Parathyroid adenoma (tissue), 2 donors: ENCODE results near the gene ASB17.

ENCODE experiments used
- H2AFZ ChIP-seq: fragments of 300-600 bp; sonication (generic); one replicate; pipeline ENCODE4 v1.7.0; 2017; ENCODE audit warnings: antibody characterized with exemption, mild to moderate bottlenecking
- H3K27ac ChIP-seq: fragments of 300-600 bp; sonication (generic); one replicate; pipeline ENCODE4 v1.7.0; 2017
- H3K27me3 ChIP-seq: fragments of 300-600 bp; sonication (generic); one replicate; pipeline ENCODE4 v1.7.0; 2017; ENCODE audit warnings: low read length; ENCODE audit not compliant: control insufficient read depth, insufficient read depth
- H3K36me3 ChIP-seq: fragments of 300-600 bp; sonication (generic); one replicate; pipeline ENCODE4 v1.7.0; 2017; ENCODE audit warnings: low read length; ENCODE audit not compliant: control insufficient read depth, insufficient read depth
- H3K4me1 ChIP-seq: fragments of 300-600 bp; sonication (generic); one replicate; pipeline ENCODE4 v1.7.0; 2017; ENCODE audit warnings: control low read depth
- H3K4me2 ChIP-seq: fragments of 300-600 bp; sonication (generic); one replicate; pipeline ENCODE4 v1.7.0; 2017; ENCODE audit warnings: low read length
- H3K4me3 ChIP-seq: fragments of 300-600 bp; sonication (generic); one replicate; pipeline ENCODE4 v1.7.0; 2017; ENCODE audit warnings: low read depth, low read length
- H3K79me2 ChIP-seq: fragments of 300-600 bp; sonication (generic); one replicate; pipeline ENCODE4 v1.7.0; 2017; ENCODE audit warnings: control low read depth
- H3K9ac ChIP-seq: fragments of 300-600 bp; sonication (generic); one replicate; pipeline ENCODE4 v1.7.0; 2017; ENCODE audit warnings: mild to moderate bottlenecking
- H3K9me3 ChIP-seq: fragments of 300-600 bp; sonication (generic); one replicate; pipeline ENCODE4 v1.7.0; 2017; ENCODE audit warnings: low read length; ENCODE audit not compliant: control insufficient read depth
- TF ChIP-seq, protein P1 (sequence below): fragments of 300-600 bp; sonication (generic); IDR thresholded peaks from one replicate; pipeline ENCODE4 v1.7.0; 2017; ENCODE audit warnings: antibody characterized with exemption, mild to moderate bottlenecking
- donor health status: primary hyperparathyroidism.

Gene ASB17

DNA sequence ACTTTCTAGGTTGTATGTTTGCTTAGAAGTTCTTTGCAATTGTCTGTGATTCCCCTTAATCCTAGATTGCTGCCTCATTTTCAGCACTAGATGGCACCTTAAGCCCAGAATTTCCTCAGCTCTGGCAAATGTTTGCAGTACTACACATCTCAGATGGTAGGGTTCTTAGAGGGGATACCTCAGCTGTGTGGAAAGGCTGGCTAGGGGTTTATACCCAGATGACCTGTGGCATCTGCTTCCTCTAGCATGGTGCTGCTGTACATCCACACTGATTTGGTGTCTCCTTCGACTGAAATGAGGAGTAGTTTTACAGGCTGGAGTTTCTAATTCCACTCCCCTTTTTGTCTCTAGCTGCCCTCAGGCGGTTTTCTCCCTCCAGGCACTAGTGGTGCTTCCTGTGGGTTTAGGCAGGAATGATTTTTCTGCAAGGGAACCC lies 23.5 kb downstream of the ASB17 start:
- Histone ChIP-seq H2AFZ (no peak overlapping the region), H3K9me3 (no peaks in the 10 kb centered on the region), H3K4me2 (no peak overlapping the region), H3K79me2 (no peaks in the 10 kb centered on the region), H3K4me3 (no peak overlapping the region), H3K4me1 (no peaks in the 10 kb centered on the region), H3K27me3 (no peaks in the 10 kb centered on the region), H3K36me3 (no peaks in the 10 kb centered on the region), H3K27ac (no peak overlapping the region), H3K9ac (no peak overlapping the region)
- TF ChIP-seq, protein P1, sequence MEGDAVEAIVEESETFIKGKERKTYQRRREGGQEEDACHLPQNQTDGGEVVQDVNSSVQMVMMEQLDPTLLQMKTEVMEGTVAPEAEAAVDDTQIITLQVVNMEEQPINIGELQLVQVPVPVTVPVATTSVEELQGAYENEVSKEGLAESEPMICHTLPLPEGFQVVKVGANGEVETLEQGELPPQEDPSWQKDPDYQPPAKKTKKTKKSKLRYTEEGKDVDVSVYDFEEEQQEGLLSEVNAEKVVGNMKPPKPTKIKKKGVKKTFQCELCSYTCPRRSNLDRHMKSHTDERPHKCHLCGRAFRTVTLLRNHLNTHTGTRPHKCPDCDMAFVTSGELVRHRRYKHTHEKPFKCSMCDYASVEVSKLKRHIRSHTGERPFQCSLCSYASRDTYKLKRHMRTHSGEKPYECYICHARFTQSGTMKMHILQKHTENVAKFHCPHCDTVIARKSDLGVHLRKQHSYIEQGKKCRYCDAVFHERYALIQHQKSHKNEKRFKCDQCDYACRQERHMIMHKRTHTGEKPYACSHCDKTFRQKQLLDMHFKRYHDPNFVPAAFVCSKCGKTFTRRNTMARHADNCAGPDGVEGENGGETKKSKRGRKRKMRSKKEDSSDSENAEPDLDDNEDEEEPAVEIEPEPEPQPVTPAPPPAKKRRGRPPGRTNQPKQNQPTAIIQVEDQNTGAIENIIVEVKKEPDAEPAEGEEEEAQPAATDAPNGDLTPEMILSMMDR = no peak

DNA sequence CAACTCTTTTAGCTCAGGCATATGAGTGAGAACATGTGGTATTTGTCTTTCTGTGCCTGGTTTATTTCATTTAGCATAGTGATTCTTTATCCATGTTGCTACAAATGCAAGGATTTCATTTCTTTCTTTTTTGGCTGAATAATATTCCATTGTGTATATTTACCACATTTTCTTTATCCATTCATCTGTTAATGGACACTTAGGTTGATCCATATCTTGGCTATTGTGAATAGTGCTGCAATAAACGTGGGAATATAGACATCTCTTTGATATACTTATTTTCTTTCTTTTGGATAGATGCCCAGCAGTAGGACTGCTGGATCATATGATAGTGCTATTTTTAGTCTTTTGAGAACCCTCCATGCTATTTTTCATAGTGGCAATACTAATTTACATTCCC lies 30.8 kb downstream of the ASB17 start:
- H3K27me3 ChIP-seq = no peaks in the 10 kb centered on the region
- no peak overlapping the region for H3K4me2 ChIP-seq
- no peaks in the 10 kb centered on the region for H3K9me3 ChIP-seq
- H3K36me3 ChIP-seq = no peaks in the 10 kb centered on the region
- no peak overlapping the region for H2AFZ ChIP-seq
- no peak overlapping the region for H3K9ac ChIP-seq
- TF ChIP-seq, protein P1 = no peak
- H3K4me1 ChIP-seq = no peaks in the 10 kb centered on the region
- no peak overlapping the region for H3K27ac ChIP-seq
- H3K4me3 ChIP-seq = no peak overlapping the region
- no peaks in the 10 kb centered on the region for H3K79me2 ChIP-seq

DNA sequence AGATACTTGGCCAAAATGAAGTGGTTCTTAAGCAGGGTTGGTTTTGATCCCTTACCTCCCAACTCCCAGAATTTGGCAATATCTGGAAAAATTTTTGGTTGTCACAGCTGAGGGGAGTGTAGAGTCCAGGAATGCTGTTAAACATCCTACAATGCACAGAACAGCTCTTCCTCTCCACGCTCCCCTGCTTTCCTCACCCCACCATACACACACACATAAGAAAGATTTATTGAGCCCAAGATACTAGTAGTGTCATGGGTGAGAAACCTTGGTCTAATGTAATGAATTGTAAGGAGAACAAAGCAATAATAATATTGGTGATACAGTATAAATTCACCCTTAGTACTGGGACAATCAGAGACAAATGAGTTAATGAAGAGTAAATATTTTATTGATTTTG lies 47.8 kb downstream of the ASB17 start:
- TF ChIP-seq, protein P1 = no peak
- Histone ChIP-seq H3K27me3 (no peaks in the 10 kb centered on the region), H2AFZ (no peak overlapping the region), H3K27ac (no peak overlapping the region), H3K4me1 (no peaks in the 10 kb centered on the region), H3K9ac (no peak overlapping the region), H3K79me2 (no peaks in the 10 kb centered on the region), H3K36me3 (no peaks in the 10 kb centered on the region), H3K4me2 (no peak overlapping the region), H3K4me3 (no peak overlapping the region), H3K9me3 (no peaks in the 10 kb centered on the region)

DNA sequence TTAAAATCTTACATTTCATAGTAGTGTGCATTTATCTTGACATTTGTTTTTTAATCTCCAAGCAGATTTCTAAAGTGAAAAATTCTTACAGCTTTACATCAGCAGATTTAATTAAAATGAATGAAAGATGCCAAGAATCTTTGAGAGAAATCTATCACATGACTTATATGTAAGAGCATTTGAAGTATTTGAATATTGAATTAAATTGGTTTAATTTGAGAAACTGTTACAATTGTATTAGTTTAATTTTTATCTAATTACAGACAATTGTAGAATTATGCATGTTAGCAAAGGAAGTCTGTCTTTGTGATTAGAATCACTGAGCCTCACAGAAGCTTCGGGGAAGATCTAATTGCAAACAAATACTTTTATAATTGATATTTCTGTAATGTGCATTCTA lies 52.2 kb downstream of the ASB17 start:
- no peaks in the 10 kb centered on the region for H3K79me2 ChIP-seq
- no peaks in the 10 kb centered on the region for H3K36me3 ChIP-seq
- no peak overlapping the region for H3K27ac ChIP-seq
- no peak overlapping the region for H3K9ac ChIP-seq
- H2AFZ ChIP-seq = no peak overlapping the region
- no peaks in the 10 kb centered on the region for H3K4me1 ChIP-seq
- no peaks in the 10 kb centered on the region for H3K9me3 ChIP-seq
- H3K27me3 ChIP-seq = no peaks in the 10 kb centered on the region
- H3K4me2 ChIP-seq = no peak overlapping the region
- TF ChIP-seq, protein P1 = no peak
- no peak overlapping the region for H3K4me3 ChIP-seq

DNA sequence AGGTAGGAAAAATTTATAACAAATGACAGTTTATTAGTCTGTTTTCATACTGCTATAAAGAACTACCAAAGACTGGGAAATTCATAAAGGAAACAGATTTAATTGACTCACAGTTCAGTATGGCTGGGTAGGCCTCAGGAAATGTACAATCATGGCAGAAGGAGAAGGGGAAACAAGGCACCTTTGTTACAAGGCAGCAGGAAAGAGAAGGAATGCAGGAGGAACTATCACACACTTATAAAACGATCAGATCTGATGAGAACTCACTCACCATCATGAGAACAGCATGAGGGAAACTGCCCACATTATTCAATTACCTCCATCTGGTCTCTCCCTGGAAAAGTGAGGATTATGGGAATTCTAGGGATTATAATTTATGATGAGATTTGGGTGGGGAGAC lies 61.3 kb downstream of the ASB17 start:
- H3K4me3 ChIP-seq = no peak overlapping the region
- no peaks in the 10 kb centered on the region for H3K4me1 ChIP-seq
- H3K9me3 ChIP-seq = no peaks in the 10 kb centered on the region
- H3K36me3 ChIP-seq = no peaks in the 10 kb centered on the region
- no peak overlapping the region for H3K4me2 ChIP-seq
- H3K27me3 ChIP-seq = no peaks in the 10 kb centered on the region
- H3K27ac ChIP-seq = no peak overlapping the region
- TF ChIP-seq, protein P1 = no peak
- no peak overlapping the region for H3K9ac ChIP-seq
- H3K79me2 ChIP-seq = no peaks in the 10 kb centered on the region
- H2AFZ ChIP-seq = no peak overlapping the region
